ENCODE results near the gene ELAC1. TPM values are rescaled to one million over a fixed set of nuclear protein-coding genes. Genes with fewer than 3 reads are reported as not detected.

Gene ELAC1
- total RNA-seq, 1 donor from 2014 or later: 16.1 TPM

DNA sequence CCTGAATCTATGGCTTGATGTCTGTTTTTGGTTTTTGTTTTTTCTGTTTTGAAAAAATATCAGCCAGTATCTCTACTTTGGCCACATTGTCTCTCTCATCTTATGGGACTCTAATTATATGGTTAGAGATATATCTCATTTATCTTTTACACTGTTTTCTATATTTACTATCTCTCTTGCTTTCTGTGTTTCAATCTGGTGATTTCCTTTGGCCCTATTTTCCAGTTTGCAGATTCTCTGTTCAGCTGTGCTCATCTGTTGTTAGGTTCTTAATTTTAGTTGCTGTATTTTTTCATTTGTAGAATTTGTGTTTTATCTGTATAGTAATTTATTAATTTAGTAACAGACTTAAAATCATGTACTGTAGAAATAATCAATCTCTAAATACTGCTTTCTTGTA is 41.3 kb upstream of the ELAC1 start:
- Mint-ChIP-seq H3K36me3 (peaks cover 56% of the 10 kb centered on the region), H3K4me3 (no peak overlapping the region), H3K27ac (no peak overlapping the region), H3K27me3 (ENCODE audit: insufficient read depth, low read depth) (peaks cover 2% of the 10 kb centered on the region), H3K4me1 (no peaks in the 10 kb centered on the region), H3K9me3 (peaks cover 19% of the 10 kb centered on the region)
- no peak for TF ChIP-seq EZH2 (IDR thresholded peaks at IDR 0.05)
- TF ChIP-seq EZH2phosphoT487 (IDR thresholded peaks at IDR 0.05): no peak
- TF ChIP-seq CTCF (IDR thresholded peaks at IDR 0.05): no peak
- H3K27me3 ChIP-seq: no peaks in the 10 kb centered on the region
- H3K4me2 ChIP-seq: no peak overlapping the region
- H3K79me2 ChIP-seq (ENCODE audit: low read depth): no peaks in the 10 kb centered on the region
- peaks cover 47% of the 10 kb centered on the region for H3K36me3 ChIP-seq
- no peaks in the 10 kb centered on the region for H3K4me1 ChIP-seq
- no peak overlapping the region for H3K9ac ChIP-seq
- no peak overlapping the region for H3K4me3 ChIP-seq
- H3K27ac ChIP-seq: no peak overlapping the region
- no peaks in the 10 kb centered on the region for H3F3A ChIP-seq (ENCODE audit: low read depth)
- DNase-seq (ENCODE audit: low spot score): no peak
- H3K9me3 ChIP-seq (ENCODE audit: low read depth): no peaks in the 10 kb centered on the region
- H4K20me1 ChIP-seq (ENCODE audit: low read depth): no peaks in the 10 kb centered on the region
- H2AFZ ChIP-seq (replicated peaks): no peak overlapping the region

- no peak overlapping the region for H3K4me3 Mint-ChIP-seq
- Histone ChIP-seq H3K27me3 (no peaks in the 10 kb centered on the region), H3K27ac (no peak overlapping the region), H3F3A (ENCODE audit: low read depth) (no peaks in the 10 kb centered on the region), H4K20me1 (ENCODE audit: low read depth) (no peaks in the 10 kb centered on the region), H3K79me2 (ENCODE audit: low read depth) (no peaks in the 10 kb centered on the region), H3K4me1 (no peaks in the 10 kb centered on the region), H3K9ac (no peak overlapping the region), H3K4me2 (no peak overlapping the region), H3K9me3 (ENCODE audit: low read depth) (no peaks in the 10 kb centered on the region), H3K36me3 (peaks cover 34% of the 10 kb centered on the region), H2AFZ (replicated peaks) (no peak overlapping the region), H3K4me3 (no peak overlapping the region)
- H3K9me3 Mint-ChIP-seq: peaks cover 17% of the 10 kb centered on the region
- no peak overlapping the region for H3K27ac Mint-ChIP-seq
- peaks cover 2% of the 10 kb centered on the region for H3K27me3 Mint-ChIP-seq (ENCODE audit: insufficient read depth, low read depth)
- DNase-seq (ENCODE audit: low spot score): no peak
- TF ChIP-seq EZH2phosphoT487 (IDR thresholded peaks at IDR 0.05) (no peak), CTCF (IDR thresholded peaks at IDR 0.05) (no peak), EZH2 (IDR thresholded peaks at IDR 0.05) (no peak)
- peaks cover 5% of the 10 kb centered on the region for H3K4me1 Mint-ChIP-seq
- H3K36me3 Mint-ChIP-seq: peaks cover 50% of the 10 kb centered on the region
Observed at GRCh38 chr18:50928551-50928950, 39.3 kb upstream of the ELAC1 start.

DNA sequence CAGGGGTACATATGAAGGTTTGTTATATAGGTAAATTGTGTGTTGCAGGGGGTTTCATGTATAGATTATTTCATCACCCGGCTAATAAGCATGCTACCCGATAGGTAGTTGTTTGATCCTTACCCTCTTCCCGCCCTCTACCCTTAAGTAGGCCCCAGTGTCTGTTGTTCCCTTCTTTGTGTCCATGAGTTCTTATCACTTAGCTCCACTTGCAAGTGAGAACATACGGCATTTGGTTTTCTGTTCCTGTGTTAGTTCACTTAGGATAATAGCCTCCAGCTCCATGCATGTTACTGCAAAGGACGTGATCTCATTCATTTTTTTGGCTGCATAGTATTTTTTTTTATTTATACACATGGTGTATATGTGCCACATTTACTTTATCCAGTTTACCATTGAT is 34.2 kb upstream of the ELAC1 start:
- Mint-ChIP-seq H3K4me3 (no peak overlapping the region), H3K27ac (no peak overlapping the region), H3K36me3 (peaks cover 20% of the 10 kb centered on the region), H3K27me3 (ENCODE audit: insufficient read depth, low read depth) (no peaks in the 10 kb centered on the region), H3K4me1 (peaks cover 24% of the 10 kb centered on the region), H3K9me3 (no peaks in the 10 kb centered on the region)
- Histone ChIP-seq H3K36me3 (no peaks in the 10 kb centered on the region), H3K27ac (no peak overlapping the region), H2AFZ (replicated peaks) (no peak overlapping the region), H3K4me3 (no peak overlapping the region), H4K20me1 (ENCODE audit: low read depth) (no peaks in the 10 kb centered on the region), H3F3A (ENCODE audit: low read depth) (no peaks in the 10 kb centered on the region), H3K9ac (no peak overlapping the region), H3K4me1 (no peaks in the 10 kb centered on the region), H3K9me3 (ENCODE audit: low read depth) (no peaks in the 10 kb centered on the region), H3K27me3 (no peaks in the 10 kb centered on the region), H3K4me2 (peak overlapping the region; percentile 6), H3K79me2 (ENCODE audit: low read depth) (no peaks in the 10 kb centered on the region)
- DNase-seq (ENCODE audit: low spot score): no peak
- no peak for TF ChIP-seq CTCF (IDR thresholded peaks at IDR 0.05)
- no peak for TF ChIP-seq EZH2phosphoT487 (IDR thresholded peaks at IDR 0.05)
- TF ChIP-seq EZH2 (IDR thresholded peaks at IDR 0.05): no peak
